CD8-positive, alpha-beta memory T cell (primary cell): ENCODE measurements around the gene C13orf46. TPM values are rescaled to one million over a fixed set of nuclear protein-coding genes. Genes with fewer than 3 reads are reported as not detected.
"Not testable (repeated sequence)": the region's sequence is repeated elsewhere in the genome, so short reads cannot be mapped to it uniquely, and the experiment has no call there.

Experiments
- CTCF ChIA-PET: fragments of 350-600 bp; sonication (Branson Sonifier 250); formaldehyde crosslinking; loops from one replicate; lab custom pipeline; 2021; ENCODE audit warnings: antibody characterized with exemption; lab: Charles Lee
- POLR2A ChIA-PET: fragments of 350-600 bp; sonication (Branson Sonifier 250); formaldehyde crosslinking; loops from one replicate; lab custom pipeline; 2021; ENCODE audit warnings: antibody characterized with exemption; lab: Charles Lee
- DNase-seq, 5 donors: peaks; one replicate each; pipeline versions ENCODE4 v3.0.0 to v3.0.0-alpha.2; 2020 to 2022; ENCODE audit warnings: mixed read lengths in 1 of 5
- H3K27ac ChIP-seq: one replicate; pipeline ENCODE4 v1.7.0; 2013; ENCODE audit warnings: low read depth, mild to moderate bottlenecking, low read length, moderate library complexity
- H3K27me3 ChIP-seq: 2 replicates; pipeline ENCODE4 v1.7.0; 2013; ENCODE audit warnings: low read length, mild to moderate bottlenecking; ENCODE audit not compliant: insufficient read depth, poor library complexity, severe bottlenecking
- H3K36me3 ChIP-seq: 2 replicates; pipeline ENCODE4 v1.7.0; 2013; ENCODE audit warnings: mild to moderate bottlenecking, low read length, moderate library complexity; ENCODE audit not compliant: insufficient read depth
- H3K4me1 ChIP-seq: 2 replicates; pipeline ENCODE4 v1.7.0; 2013; ENCODE audit warnings: mild to moderate bottlenecking, low read length, moderate library complexity; ENCODE audit not compliant: insufficient read depth
- H3K4me3 ChIP-seq: 2 replicates; pipeline ENCODE4 v1.7.0; 2013; ENCODE audit warnings: mild to moderate bottlenecking, low read length
- H3K9me3 ChIP-seq: 2 replicates; pipeline ENCODE4 v1.7.0; 2013; ENCODE audit warnings: mild to moderate bottlenecking, low read length
- H3K27ac Mint-ChIP-seq, 8 donors: one replicate each; pipeline ENCODE4 v1.8.0; 2020 to 2021; ENCODE audit warnings: mixed read lengths in 8 of 8, mild to moderate bottlenecking in 6 of 8, inconsistent platforms in 3 of 8, moderate library complexity in 3 of 8
- H3K27me3 Mint-ChIP-seq, 2 donors: one replicate each; pipeline ENCODE4 v1.8.0; 2020 to 2021; ENCODE audit warnings: mixed read lengths in 2 of 2, mild to moderate bottlenecking in 1 of 2, moderate library complexity in 1 of 2
- H3K36me3 Mint-ChIP-seq, 3 donors: one replicate each; pipeline ENCODE4 v1.8.0; 2020 to 2021; ENCODE audit warnings: mixed read lengths in 3 of 3, inconsistent platforms in 1 of 3, mild to moderate bottlenecking in 1 of 3
- H3K4me1 Mint-ChIP-seq, 3 donors: one replicate each; pipeline ENCODE4 v1.8.0; 2020 to 2021; ENCODE audit warnings: mixed read lengths in 3 of 3, inconsistent platforms in 1 of 3, mild to moderate bottlenecking in 1 of 3
- H3K4me3 Mint-ChIP-seq, 7 donors: one replicate each; pipeline ENCODE4 v1.8.0; 2020 to 2021; ENCODE audit warnings: mixed read lengths in 7 of 7, mild to moderate bottlenecking in 6 of 7, moderate library complexity in 4 of 7, inconsistent platforms in 2 of 7
- H3K9me3 Mint-ChIP-seq, 5 donors: one replicate each; pipeline ENCODE4 v1.8.0; 2020 to 2022; ENCODE audit warnings: mixed read lengths in 5 of 5, mild to moderate bottlenecking in 3 of 5, moderate library complexity in 2 of 5, inconsistent platforms in 1 of 5
- polyA plus RNA-seq: library from polyadenylated mRNA; unstranded; fragments of 300-500 nt; fragmentation: Illumina TruSeq; gene quantifications from one replicate; pipeline ENCODE4 v1.2.3, GENCODE V29; 2021
- total RNA-seq, 2 experiments: library from RNA; stranded (reverse); gene quantifications; one replicate each; pipeline ENCODE4 v1.2.3, GENCODE V29; 2021

The C13orf46 gene
- total and polyA plus RNA-seq, 3 experiments from 2014 or later, result 1.2 to 2.2 (median 1.8) TPM

- no peaks in the 10 kb centered on the region for H3K4me1 ChIP-seq
- CTCF ChIA-PET, result no interaction called here
- peaks cover 14 to 75% (median 20%) of the 10 kb centered on the region in 3 donors for H3K36me3 Mint-ChIP-seq
These were observed 18.6 kb upstream of the C13orf46 start for GRCh38 chr13:113992276-113993005.

GRCh38 chr13:113991676-113992179 is 17.9 kb upstream of the C13orf46 start:
- H3K27ac Mint-ChIP-seq, result peak overlapping the region in 5 of 8 donors; percentile 2 to 90 (median 59)
- POLR2A ChIA-PET, result no interaction called here
- CTCF ChIA-PET, result no interaction called here

More at GRCh38 chr13:113992276-113993005, 18.6 kb upstream of the C13orf46 start:
- H3K36me3 ChIP-seq, result peaks cover 63% of the 10 kb centered on the region
- Mint-ChIP-seq H3K9me3 (no peaks in the 10 kb centered on the region), H3K4me1 (peaks cover 4 to 11% (median 6%) of the 10 kb centered on the region in 3 donors), H3K4me3 (peak overlapping the region in 1 of 7 donors; percentile 16), H3K27me3 (peaks cover 0 to 9% of the 10 kb centered on the region in 2 donors), H3K27ac (peak overlapping the region in 2 of 8 donors; percentile 59 to 90)
- H3K27ac ChIP-seq, result no peak overlapping the region
- no peaks in the 10 kb centered on the region for H3K9me3 ChIP-seq
- no peak for DNase-seq
- POLR2A ChIA-PET, result no interaction called here
- no peaks in the 10 kb centered on the region for H3K27me3 ChIP-seq
- H3K4me3 ChIP-seq, result no peak overlapping the region

GRCh38 chr13:113991191-113991669 is 17.4 kb upstream of the C13orf46 start:
- no peak overlapping the region for H3K27ac ChIP-seq
- no peak for DNase-seq
- Mint-ChIP-seq H3K27ac (peak overlapping the region in 1 of 8 donors; percentile 59), H3K9me3 (no peaks in the 10 kb centered on the region), H3K4me1 (peaks cover 4 to 11% (median 6%) of the 10 kb centered on the region in 3 donors), H3K27me3 (peaks cover 0 to 7% of the 10 kb centered on the region in 2 donors), H3K4me3 (peak overlapping the region in 1 of 7 donors; percentile 4), H3K36me3 (peaks cover 14 to 63% (median 19%) of the 10 kb centered on the region in 3 donors)
- no peak overlapping the region for H3K4me3 ChIP-seq
- peaks cover 51% of the 10 kb centered on the region for H3K36me3 ChIP-seq
- no peaks in the 10 kb centered on the region for H3K27me3 ChIP-seq
- no peaks in the 10 kb centered on the region for H3K9me3 ChIP-seq
- ChIA-PET CTCF (no interaction called here), POLR2A (no interaction called here)
- H3K4me1 ChIP-seq, result no peaks in the 10 kb centered on the region

More at GRCh38 chr13:113991676-113992179, 17.9 kb upstream of the C13orf46 start:
- Mint-ChIP-seq H3K4me3 (peak overlapping the region in 2 of 7 donors; percentile 4 to 16), H3K27me3 (peaks cover 0 to 9% of the 10 kb centered on the region in 2 donors), H3K9me3 (no peaks in the 10 kb centered on the region), H3K36me3 (peaks cover 14 to 68% (median 19%) of the 10 kb centered on the region in 3 donors), H3K4me1 (peaks cover 4 to 11% (median 6%) of the 10 kb centered on the region in 3 donors)
- Histone ChIP-seq H3K4me3 (no peak overlapping the region), H3K27ac (no peak overlapping the region), H3K4me1 (no peaks in the 10 kb centered on the region), H3K36me3 (peaks cover 56% of the 10 kb centered on the region), H3K9me3 (no peaks in the 10 kb centered on the region), H3K27me3 (no peaks in the 10 kb centered on the region)
- no peak for DNase-seq

GRCh38 chr13:113990321-113990837 is 16.5 kb upstream of the C13orf46 start:
- Mint-ChIP-seq H3K9me3 (no peaks in the 10 kb centered on the region), H3K4me3 (no peak overlapping the region), H3K36me3 (peaks cover 14 to 59% (median 19%) of the 10 kb centered on the region in 3 donors), H3K27me3 (peaks cover 0 to 7% of the 10 kb centered on the region in 2 donors), H3K4me1 (peaks cover 4 to 11% (median 6%) of the 10 kb centered on the region in 3 donors), H3K27ac (peak overlapping the region in 5 of 8 donors; percentile 23 to 76 (median 63))
- ChIA-PET POLR2A (no interaction called here), CTCF (no interaction called here)
- H3K27ac ChIP-seq, result no peak overlapping the region
- no peaks in the 10 kb centered on the region for H3K27me3 ChIP-seq
- no peak overlapping the region for H3K4me3 ChIP-seq
- peak in 1 of 5 donors; percentile 36 for DNase-seq
- peaks cover 49% of the 10 kb centered on the region for H3K36me3 ChIP-seq
- H3K9me3 ChIP-seq, result no peaks in the 10 kb centered on the region
- no peaks in the 10 kb centered on the region for H3K4me1 ChIP-seq

GRCh38 chr13:113989585-113990300 is 15.9 kb upstream of the C13orf46 start:
- DNase-seq, result peak in 1 of 5 donors; percentile 35
- Histone ChIP-seq H3K36me3 (peaks cover 49% of the 10 kb centered on the region), H3K27me3 (no peaks in the 10 kb centered on the region), H3K27ac (no peak overlapping the region), H3K4me1 (no peaks in the 10 kb centered on the region), H3K4me3 (no peak overlapping the region), H3K9me3 (no peaks in the 10 kb centered on the region)
- Mint-ChIP-seq H3K9me3 (no peaks in the 10 kb centered on the region), H3K27ac (peak overlapping the region in 5 of 8 donors; percentile 23 to 85 (median 72)), H3K27me3 (peaks cover 0 to 7% of the 10 kb centered on the region in 2 donors), H3K36me3 (peaks cover 14 to 53% (median 19%) of the 10 kb centered on the region in 3 donors), H3K4me3 (peak overlapping the region in 1 of 7 donors; percentile 24), H3K4me1 (peaks cover 4 to 11% (median 6%) of the 10 kb centered on the region in 3 donors)
- ChIA-PET CTCF (no interaction called here), POLR2A (no interaction called here)

GRCh38 chr13:113988859-113989258 is 15.0 kb upstream of the C13orf46 start:
- H3K9me3 Mint-ChIP-seq, H3K4me3 ChIP-seq, H3K27me3 Mint-ChIP-seq, H3K9me3 ChIP-seq, POLR2A ChIA-PET, H3K27me3 ChIP-seq, H3K4me1 ChIP-seq, H3K27ac ChIP-seq, CTCF ChIA-PET: not testable (repeated sequence)
- H3K36me3 Mint-ChIP-seq, result peaks cover 14 to 46% (median 16%) of the 10 kb centered on the region in 3 donors
- H3K36me3 ChIP-seq, result peaks cover 45% of the 10 kb centered on the region
- peaks cover 4 to 11% (median 6%) of the 10 kb centered on the region in 3 donors for H3K4me1 Mint-ChIP-seq
- peak in 1 of 5 donors; percentile 9 for DNase-seq
- peak overlapping the region in 1 of 7 donors; percentile 48 for H3K4me3 Mint-ChIP-seq
- peak overlapping the region in 3 of 8 donors; percentile 23 to 85 (median 27) for H3K27ac Mint-ChIP-seq

- Mint-ChIP-seq H3K27me3 (no peaks in the 10 kb centered on the region), H3K27ac (peak overlapping the region in 2 of 8 donors; percentile 67 to 68), H3K9me3 (peaks cover 0 to 7% (median 0%) of the 10 kb centered on the region in 5 donors), H3K4me3 (peak overlapping the region in 1 of 7 donors; percentile 46), H3K36me3 (peaks cover 9 to 56% (median 16%) of the 10 kb centered on the region in 3 donors), H3K4me1 (peaks cover 0 to 4% (median 2%) of the 10 kb centered on the region in 3 donors)
- Histone ChIP-seq H3K27ac (no peak overlapping the region), H3K4me1 (no peaks in the 10 kb centered on the region), H3K36me3 (peaks cover 53% of the 10 kb centered on the region), H3K4me3 (no peak overlapping the region), H3K27me3 (no peaks in the 10 kb centered on the region), H3K9me3 (no peaks in the 10 kb centered on the region)
- CTCF ChIA-PET, result no interaction called here
- peak in 1 of 5 donors; percentile 33 for DNase-seq
- POLR2A ChIA-PET, result no interaction called here
These were observed 8.4 kb upstream of the C13orf46 start for GRCh38 chr13:113982296-113982661.
